Medulla oblongata (tissue), 1 donor: ENCODE measurements around the gene DCC.
A peak's percentile ranks its signal among the peaks of the same experiment; 100 is the strongest.
"Not testable (repeated sequence)": the region's sequence is repeated elsewhere in the genome, so short reads cannot be mapped to it uniquely, and the experiment has no call there.

Experiments used
- DNase-seq: peaks from one replicate; pipeline ENCODE4 v3.0.0-alpha.2; 2015; ENCODE audit errors: extremely low spot score

Gene DCC

GRCh38 chr18:52345428-52345827 lies 5.4 kb downstream of the DCC start:
- DNase-seq = no peak

GRCh38 chr18:52348209-52348608 lies 8.2 kb downstream of the DCC start:
- no peak for DNase-seq

GRCh38 chr18:52349498-52349897 lies 9.5 kb downstream of the DCC start:
- DNase-seq = no peak

- DNase-seq = no peak
These were observed 12.9 kb downstream of the DCC start for GRCh38 chr18:52352920-52353319.

GRCh38 chr18:52353589-52353988 lies 13.6 kb downstream of the DCC start:
- peak; percentile 84 for DNase-seq

GRCh38 chr18:52363861-52364260 lies 23.9 kb downstream of the DCC start:
- no peak for DNase-seq

GRCh38 chr18:52366851-52367250 lies 26.9 kb downstream of the DCC start:
- DNase-seq = not testable (repeated sequence)

GRCh38 chr18:52367953-52368742 lies 28.2 kb downstream of the DCC start:
- DNase-seq = no peak

GRCh38 chr18:52370841-52371240 lies 30.8 kb downstream of the DCC start:
- peak; percentile 47 for DNase-seq

- no peak for DNase-seq
These were observed 36.1 kb downstream of the DCC start for GRCh38 chr18:52376104-52376503.

- DNase-seq = no peak
These were observed 37.1 kb downstream of the DCC start for GRCh38 chr18:52377094-52377493.

GRCh38 chr18:52386306-52386705 lies 46.3 kb downstream of the DCC start:
- DNase-seq = no peak

GRCh38 chr18:52387175-52387574 lies 47.2 kb downstream of the DCC start:
- no peak for DNase-seq

- peak; percentile 25 for DNase-seq
These were observed 52.0 kb downstream of the DCC start for GRCh38 chr18:52391810-52392559.

GRCh38 chr18:52394602-52395001 lies 54.6 kb downstream of the DCC start:
- DNase-seq = no peak

- peak; percentile 74 for DNase-seq
These were observed 55.3 kb downstream of the DCC start for GRCh38 chr18:52395146-52395852.

- DNase-seq = no peak
These were observed 61.2 kb downstream of the DCC start for GRCh38 chr18:52401236-52401635.

- no peak for DNase-seq
These were observed 62.8 kb downstream of the DCC start for GRCh38 chr18:52402814-52403213.

GRCh38 chr18:52403291-52404021 lies 63.5 kb downstream of the DCC start:
- DNase-seq = no peak

GRCh38 chr18:52408800-52409302 lies 68.9 kb downstream of the DCC start:
- DNase-seq = peak; percentile 29

GRCh38 chr18:52409727-52410126 lies 69.7 kb downstream of the DCC start:
- DNase-seq = no peak

GRCh38 chr18:52415131-52415530 lies 75.1 kb downstream of the DCC start:
- DNase-seq = no peak
